ENCODE measurements around the gene FGFRL1. TPM values are rescaled to one million over a fixed set of nuclear protein-coding genes. Genes with fewer than 3 reads are reported as not detected.

Gene FGFRL1
- total RNA-seq, 1 experiment from 2014 or later: 26.1 TPM

DNA sequence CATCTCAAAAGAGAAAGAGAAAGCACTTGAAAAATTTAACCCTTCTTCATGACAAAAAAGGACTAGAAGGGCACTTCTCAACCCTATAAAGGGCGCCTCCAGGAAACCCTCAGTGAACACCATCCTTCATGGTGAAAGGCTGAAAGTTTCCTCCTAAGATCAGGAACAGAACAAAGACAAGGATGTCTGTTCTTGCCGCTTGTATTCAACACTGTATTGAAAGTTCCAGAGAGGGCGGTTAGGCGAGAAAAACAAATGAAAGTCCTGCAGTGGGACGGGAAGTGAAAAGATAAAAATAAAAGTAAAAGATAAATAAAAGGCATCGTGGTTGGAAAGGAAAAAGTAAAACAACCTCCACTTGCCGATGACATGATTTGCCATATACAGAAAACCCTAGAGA, 51.0 kb downstream of the FGFRL1 start:
- no peak overlapping the region for H3T11ph ChIP-seq (ENCODE audit: low read length)
- no peak overlapping the region for H3K18ac ChIP-seq (ENCODE audit: insufficient read length, low read depth, low read length)

More for the DNA sequence above, 51.0 kb downstream of the FGFRL1 start:
- no peaks in the 10 kb centered on the region for H3K79me2 ChIP-seq (ENCODE audit: insufficient read depth, low read length)
- H4K91ac ChIP-seq (ENCODE audit: insufficient read length, low read depth, low read length): no peak overlapping the region
- H2BK12ac ChIP-seq (ENCODE audit: insufficient read length, low read depth, low read length): no peak overlapping the region
- H3K79me1 ChIP-seq (ENCODE audit: insufficient read depth, low read depth, low read length, poor library complexity, severe bottlenecking): no peaks in the 10 kb centered on the region
- Mint-ChIP-seq H3K4me3 (no peak overlapping the region), H3K9me3 (no peaks in the 10 kb centered on the region), H3K27ac (no peak overlapping the region; a peak in 1 of 7 replicates), H3K4me1 (peaks cover 0 to 3% of the 10 kb centered on the region in 2 experiments; a peak in 1 of 4 replicates), H3K36me3 (ENCODE audit: insufficient read depth in 1 of 3, low read depth in 3 of 3) (no peaks in the 10 kb centered on the region), H3K27me3 (ENCODE audit: low read depth) (peaks cover 56% of the 10 kb centered on the region)
- no peak overlapping the region for H3K4me2 ChIP-seq (ENCODE audit: insufficient read depth, insufficient read length, low read length)
- H2BK20ac ChIP-seq (ENCODE audit: low read depth, low read length, poor library complexity, severe bottlenecking): no peak overlapping the region
- no peaks in the 10 kb centered on the region for H3K9me3 ChIP-seq (ENCODE audit: control insufficient read depth, low read depth, low read length)
- no peak overlapping the region for H3K4ac ChIP-seq (ENCODE audit: low read depth, low read length)
- H2AFZ ChIP-seq (ENCODE audit: low read length): no peak overlapping the region
- no peak overlapping the region for H2AK5ac ChIP-seq (ENCODE audit: insufficient read length, low read length)
- H3K27ac ChIP-seq (ENCODE audit: insufficient read length, low read depth, low read length): no peak overlapping the region
- H3K4me1 ChIP-seq (ENCODE audit: insufficient read depth, low read length): no peaks in the 10 kb centered on the region
- no peak overlapping the region for H4K8ac ChIP-seq (replicated peaks; ENCODE audit: insufficient read length, low read depth, low read length)
- H2BK120ac ChIP-seq (ENCODE audit: low read depth, low read length, poor library complexity, severe bottlenecking): no peak overlapping the region
- no peak overlapping the region for H2BK15ac ChIP-seq (ENCODE audit: low read depth, low read length)
- H3K27me3 ChIP-seq (ENCODE audit: insufficient read depth, low read length): no peaks in the 10 kb centered on the region
- TF ChIP-seq, protein P1, sequence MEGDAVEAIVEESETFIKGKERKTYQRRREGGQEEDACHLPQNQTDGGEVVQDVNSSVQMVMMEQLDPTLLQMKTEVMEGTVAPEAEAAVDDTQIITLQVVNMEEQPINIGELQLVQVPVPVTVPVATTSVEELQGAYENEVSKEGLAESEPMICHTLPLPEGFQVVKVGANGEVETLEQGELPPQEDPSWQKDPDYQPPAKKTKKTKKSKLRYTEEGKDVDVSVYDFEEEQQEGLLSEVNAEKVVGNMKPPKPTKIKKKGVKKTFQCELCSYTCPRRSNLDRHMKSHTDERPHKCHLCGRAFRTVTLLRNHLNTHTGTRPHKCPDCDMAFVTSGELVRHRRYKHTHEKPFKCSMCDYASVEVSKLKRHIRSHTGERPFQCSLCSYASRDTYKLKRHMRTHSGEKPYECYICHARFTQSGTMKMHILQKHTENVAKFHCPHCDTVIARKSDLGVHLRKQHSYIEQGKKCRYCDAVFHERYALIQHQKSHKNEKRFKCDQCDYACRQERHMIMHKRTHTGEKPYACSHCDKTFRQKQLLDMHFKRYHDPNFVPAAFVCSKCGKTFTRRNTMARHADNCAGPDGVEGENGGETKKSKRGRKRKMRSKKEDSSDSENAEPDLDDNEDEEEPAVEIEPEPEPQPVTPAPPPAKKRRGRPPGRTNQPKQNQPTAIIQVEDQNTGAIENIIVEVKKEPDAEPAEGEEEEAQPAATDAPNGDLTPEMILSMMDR (conservative IDR thresholded peaks at IDR 0.05): no peak
- no peak overlapping the region for H3K9ac ChIP-seq (ENCODE audit: extremely low read depth, insufficient read length, low read length)
- no peak for DNase-seq
- H3K23ac ChIP-seq (ENCODE audit: insufficient read length, low read depth, low read length): no peak overlapping the region
- H2BK5ac ChIP-seq (ENCODE audit: insufficient read length, low read length): no peak overlapping the region
- no peaks in the 10 kb centered on the region for H4K20me1 ChIP-seq (ENCODE audit: control insufficient read depth, insufficient read depth, insufficient read length)
- H3K14ac ChIP-seq (ENCODE audit: insufficient read depth, low read length): no peak overlapping the region
- H3K23me2 ChIP-seq (ENCODE audit: insufficient read length, low read depth, low read length, poor library complexity, severe bottlenecking): no peaks in the 10 kb centered on the region
- no CpG with 5 or more reads among the region's 7 CpGs for WGBS (ENCODE audit: extremely low coverage, insufficient read length, low lambda C conversion rate)
- H4K5ac ChIP-seq (ENCODE audit: insufficient read length, low read depth, low read length): no peak overlapping the region
- H3K56ac ChIP-seq (ENCODE audit: insufficient read length, low read depth, low read length): no peak overlapping the region

Measured in H9 (cell line).